ENCODE measurements around the gene COL6A1.

- TF ChIP-seq CTCF (IDR thresholded peaks at IDR 0.05) (peak in 5 of 6 experiments; percentile 3 to 62 (median 58)), POLR2A (IDR thresholded peaks at IDR 0.05) (peak in 2 of 4 donors; percentile 3 to 27)
Measured at GRCh38 chr21:45973475-45974072, 8.0 kb upstream of the COL6A1 start.
